SHP77 (cell line): ENCODE data around the gene DAPK3.
"Not testable (repeated sequence)": the region's sequence is repeated elsewhere in the genome, so short reads cannot be mapped to it uniquely, and the experiment has no call there.

Source experiments
- DNase-seq, 2 experiments: peaks; one replicate each; lab custom pipeline; 2025; lab: John Stamatoyannopoulos, UW

DAPK3 gene

DNA sequence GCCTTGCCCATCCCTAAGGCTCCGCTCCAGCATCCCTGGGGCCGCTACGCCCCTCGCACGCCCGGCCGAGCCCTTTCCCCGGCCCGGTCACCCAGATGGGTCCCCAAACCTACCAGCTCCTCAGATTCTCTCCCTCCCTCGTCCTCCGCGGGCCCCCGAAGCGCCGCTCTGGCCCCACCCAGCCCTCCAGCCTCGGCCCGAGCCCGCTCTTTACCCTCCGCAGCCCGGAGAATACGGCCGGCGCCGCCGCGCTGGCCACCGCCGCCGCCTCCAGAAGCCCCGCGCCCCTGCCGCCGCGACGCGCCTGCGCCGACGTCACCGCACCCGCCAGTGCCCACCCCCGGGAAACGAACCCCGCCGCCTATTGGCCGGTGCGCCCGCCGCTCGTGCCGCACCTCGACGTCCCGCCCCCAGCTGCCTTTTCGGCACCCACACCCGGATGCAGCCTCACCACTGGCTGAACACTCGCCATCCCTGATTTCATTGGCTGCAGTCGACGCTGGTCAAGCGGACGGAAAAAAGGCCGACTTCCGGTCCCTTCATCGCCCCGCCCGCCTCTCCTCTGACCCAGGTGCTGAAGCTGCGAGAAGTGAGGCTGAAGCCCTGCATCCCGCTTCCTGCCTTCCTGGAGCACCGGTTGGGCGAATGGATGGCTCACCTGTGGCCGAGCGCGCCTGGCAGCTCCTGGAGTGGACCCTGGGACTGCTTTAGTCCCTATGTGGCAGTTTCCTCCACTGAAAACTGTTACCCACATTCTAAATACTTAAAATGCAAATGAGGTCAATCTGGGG, at the start of gene DAPK3:
Gene DAPK3, minus strand, starts transcription at position 292 of the 791 bp plus-strand sequence. CDS start 1,364 bp downstream, outside the sequence.
- DNase-seq, result peak; percentile 97 to 98

DNA sequence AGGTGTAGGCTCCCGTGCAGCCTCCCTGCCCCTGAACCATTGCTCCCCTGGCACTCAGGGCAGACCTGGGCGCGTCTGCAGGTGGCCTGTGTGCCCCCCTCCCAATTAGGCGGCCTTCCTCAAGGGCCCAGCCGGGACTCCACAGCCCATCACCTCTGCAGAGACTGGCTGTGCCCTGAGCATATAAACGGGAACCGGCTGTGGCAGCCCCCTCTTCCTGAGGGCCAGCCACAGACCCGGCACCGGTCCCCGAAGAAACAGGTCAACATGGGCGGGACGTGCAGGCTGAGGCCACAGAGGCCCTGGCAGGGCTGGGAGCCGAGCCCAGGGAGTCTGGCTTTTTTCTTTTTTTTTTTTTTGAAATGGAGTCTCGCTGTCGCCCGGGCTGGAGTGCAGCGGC, 48.7 kb upstream of the DAPK3 start:
- DNase-seq, result no peak

DNA sequence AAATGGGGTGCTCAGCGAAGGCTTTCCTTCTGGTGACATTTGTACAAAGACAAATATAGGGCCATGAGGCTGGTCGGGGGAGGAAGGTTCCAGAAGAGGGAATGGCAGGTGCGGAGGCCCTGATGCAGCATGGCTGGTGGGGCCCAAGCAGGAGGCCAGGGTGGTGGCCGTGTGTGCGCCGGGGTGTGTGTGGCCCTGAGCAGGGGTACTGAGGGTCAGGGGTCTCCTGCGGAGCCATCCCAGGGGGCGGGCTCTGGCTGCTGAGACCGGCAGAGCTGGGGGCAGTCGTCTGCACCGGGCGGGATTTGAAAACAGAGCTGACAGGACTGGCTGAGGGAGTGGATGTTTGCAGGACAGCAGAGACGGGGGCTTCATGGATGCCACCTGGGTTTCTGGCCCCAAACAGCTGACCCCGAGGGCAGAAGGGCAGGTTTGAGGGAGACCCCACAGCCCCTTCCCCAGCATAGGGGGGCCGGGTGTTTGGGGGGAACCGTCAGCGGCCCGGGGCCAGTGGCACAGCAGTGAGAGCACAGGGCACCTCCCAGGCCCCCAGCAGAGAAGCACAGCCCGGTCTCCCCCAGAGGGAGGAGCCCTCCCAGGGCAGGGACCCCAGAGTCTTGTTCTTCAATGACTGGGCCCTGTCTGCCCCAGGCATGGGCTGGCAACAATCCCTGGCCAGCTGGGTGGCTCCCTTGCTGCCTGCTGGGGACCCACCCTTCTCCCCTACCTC, 48.0 kb upstream of the DAPK3 start:
- no peak for DNase-seq

DNA sequence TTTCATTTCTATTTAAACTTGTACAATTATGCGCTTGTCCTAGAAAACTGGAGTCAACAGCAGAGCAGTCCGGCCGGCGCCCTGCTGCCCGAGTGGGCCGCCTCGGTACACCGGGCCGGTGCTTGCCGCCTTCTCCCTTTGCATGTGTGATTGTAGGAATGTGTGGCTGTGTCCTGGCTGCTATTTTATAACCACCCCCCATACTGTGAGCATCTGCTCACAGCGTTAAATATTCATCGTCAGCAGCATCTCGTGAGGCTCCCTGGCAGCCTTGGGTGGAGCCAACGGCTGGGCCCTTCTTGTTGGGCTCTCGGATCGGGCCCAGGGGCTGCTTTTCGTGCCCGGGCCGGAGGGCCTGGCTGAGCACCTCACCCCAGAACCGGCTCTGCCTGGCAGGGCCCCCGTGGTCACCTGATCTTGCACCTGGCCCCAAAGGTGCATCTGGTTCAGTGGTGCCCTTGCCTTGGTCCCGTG, 47.3 kb upstream of the DAPK3 start:
- no peak for DNase-seq

DNA sequence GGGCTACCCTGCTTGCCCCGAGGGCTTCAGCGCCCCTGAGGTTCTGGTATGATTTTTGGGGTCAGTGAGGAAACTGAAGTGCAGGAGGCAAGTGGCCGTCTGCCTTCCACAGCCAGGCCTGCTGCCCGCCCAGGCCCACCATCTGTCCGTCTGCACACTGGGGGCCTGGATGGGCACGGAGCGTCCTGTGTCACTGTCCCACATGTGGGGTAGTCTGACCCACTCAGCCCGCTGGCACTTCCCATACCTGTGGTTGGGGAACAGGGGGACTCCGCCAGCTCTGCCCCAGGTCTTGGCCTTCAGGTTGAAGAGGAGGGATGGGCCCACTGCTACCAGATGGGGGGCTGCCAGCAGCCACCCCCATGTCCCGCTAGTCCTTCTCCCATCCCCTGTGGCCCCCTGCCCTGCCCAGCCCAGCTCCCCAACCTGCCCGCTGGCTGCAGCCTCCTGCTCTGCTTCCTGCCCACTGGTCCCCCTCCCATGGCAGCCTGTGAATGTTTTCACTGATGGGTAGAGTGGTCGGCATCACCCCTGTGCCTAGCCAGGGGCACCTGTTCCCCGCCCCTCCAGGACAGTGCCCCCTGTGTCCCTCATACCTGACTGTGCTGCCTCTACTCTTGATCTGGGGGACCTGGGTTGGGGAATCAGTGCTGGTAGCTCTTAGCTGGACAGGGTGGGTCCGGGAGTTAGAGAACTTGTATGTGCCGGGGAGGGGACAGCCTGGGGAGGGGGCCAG, 46.2 kb upstream of the DAPK3 start:
- DNase-seq, result no peak

- no peak for DNase-seq
These were observed 45.6 kb upstream of the DAPK3 start for GRCh38 chr19:4016486-4016885.

- DNase-seq, result no peak
These were observed 45.0 kb upstream of the DAPK3 start for GRCh38 chr19:4015705-4016402.

DNA sequence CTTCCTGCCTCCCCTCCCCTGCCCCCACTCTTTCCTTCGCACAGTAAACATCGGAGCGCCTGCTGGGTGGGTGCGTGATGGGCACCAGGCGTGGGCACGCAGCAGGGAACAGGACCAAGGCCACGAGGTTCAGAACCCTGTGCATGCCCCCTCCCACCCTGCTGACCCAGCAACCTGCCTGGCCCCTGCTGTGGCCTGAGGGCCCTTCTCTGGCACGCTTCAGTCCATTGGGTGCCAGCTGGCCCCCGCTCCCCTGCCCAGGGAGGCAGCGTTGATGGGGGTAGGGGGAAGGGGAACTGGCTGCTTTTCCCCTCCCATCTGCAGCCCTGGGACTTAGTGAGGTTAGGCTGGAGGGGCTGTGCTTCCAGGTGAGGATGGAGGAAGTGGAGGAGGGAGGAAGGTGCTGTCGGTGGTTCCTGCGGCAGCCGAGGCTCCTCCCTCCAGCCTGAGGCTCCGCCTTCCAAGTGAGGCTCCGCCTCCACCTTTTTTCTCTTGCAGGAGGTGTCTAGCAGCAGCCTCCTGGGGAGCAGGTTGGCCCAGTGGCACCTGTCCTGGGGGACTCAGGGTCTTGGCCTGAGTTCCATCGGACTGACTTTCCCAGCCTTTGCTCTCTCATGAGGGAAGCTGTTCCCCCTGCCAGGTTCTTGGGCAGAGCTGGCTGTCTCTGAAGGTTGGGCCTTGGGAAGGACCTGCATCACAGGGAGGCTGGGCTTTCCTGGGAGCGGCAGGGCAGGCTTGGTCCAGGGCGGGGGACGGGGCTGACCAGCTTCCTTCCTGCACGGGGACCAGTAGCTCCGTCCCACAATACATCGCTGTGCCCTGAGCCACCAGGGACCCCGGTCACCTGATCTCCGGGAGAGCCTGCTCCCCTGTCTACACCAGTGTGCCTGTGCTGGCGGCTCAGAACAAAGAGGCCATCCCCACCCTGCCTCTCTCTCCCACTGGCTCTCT, 43.9 kb upstream of the DAPK3 start:
- DNase-seq, result no peak

DNA sequence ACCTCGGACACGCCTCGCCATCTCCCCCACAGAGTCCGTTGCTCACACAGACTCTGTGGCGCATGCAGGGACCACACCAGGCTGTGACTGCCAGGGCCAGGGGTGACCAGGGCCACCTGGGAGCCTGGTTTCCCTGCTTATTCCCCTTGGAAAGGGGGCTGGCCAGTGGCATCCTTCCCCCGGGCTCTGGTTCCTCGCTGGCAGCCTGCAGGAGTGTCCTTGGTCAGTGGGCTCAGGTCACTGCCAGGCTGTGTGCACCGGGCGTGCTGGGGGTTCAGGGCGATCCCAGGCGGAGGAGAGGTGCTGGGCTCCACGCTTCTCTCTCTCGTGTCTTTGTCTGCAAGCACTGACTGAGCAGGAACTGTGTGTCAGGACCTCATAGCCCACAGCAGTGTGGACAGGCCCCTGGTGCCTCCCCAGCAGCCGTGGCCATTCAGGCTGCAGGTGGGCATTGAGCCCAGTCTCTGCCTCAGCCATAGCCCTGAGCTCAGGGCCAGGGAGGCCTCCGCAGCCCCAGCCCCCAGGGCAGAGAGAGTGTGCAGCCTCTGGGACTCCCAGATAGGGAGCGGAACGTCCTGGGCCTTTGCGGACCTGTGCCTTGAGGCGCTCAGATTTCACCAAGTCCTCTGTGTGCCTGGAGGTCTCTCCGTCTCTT, 43.1 kb upstream of the DAPK3 start:
- DNase-seq, result no peak

- no peak for DNase-seq
These were observed 42.2 kb upstream of the DAPK3 start for GRCh38 chr19:4012975-4013634.

GRCh38 chr19:4012092-4012974, 41.4 kb upstream of the DAPK3 start:
- peak; percentile 44 to 69 for DNase-seq

DNA sequence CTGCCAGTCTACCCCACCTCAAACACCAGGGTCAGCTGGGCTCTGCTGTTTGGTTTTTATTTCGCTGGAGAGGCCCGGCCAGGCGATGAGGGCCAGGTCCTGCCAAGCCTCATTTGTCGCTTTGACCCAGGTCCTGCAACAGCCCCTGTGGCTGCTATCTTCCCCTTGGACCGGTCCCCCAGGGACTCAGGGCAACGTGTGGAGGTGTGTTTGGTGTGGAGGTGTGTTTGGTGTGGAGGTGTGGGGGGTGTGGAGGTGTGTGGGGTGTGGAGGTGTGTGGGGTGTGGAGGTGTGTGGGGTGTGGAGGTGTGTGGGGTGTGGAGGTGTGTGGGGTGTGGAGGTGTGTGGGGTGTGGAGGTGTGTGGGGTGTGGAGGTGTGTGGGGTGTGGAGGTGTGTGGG, 40.5 kb upstream of the DAPK3 start:
- DNase-seq, result not testable (repeated sequence)

- no peak for DNase-seq
These were observed 39.9 kb upstream of the DAPK3 start for GRCh38 chr19:4010808-4011110.

- no peak for DNase-seq
These were observed 39.3 kb upstream of the DAPK3 start for GRCh38 chr19:4009990-4010807.

DNA sequence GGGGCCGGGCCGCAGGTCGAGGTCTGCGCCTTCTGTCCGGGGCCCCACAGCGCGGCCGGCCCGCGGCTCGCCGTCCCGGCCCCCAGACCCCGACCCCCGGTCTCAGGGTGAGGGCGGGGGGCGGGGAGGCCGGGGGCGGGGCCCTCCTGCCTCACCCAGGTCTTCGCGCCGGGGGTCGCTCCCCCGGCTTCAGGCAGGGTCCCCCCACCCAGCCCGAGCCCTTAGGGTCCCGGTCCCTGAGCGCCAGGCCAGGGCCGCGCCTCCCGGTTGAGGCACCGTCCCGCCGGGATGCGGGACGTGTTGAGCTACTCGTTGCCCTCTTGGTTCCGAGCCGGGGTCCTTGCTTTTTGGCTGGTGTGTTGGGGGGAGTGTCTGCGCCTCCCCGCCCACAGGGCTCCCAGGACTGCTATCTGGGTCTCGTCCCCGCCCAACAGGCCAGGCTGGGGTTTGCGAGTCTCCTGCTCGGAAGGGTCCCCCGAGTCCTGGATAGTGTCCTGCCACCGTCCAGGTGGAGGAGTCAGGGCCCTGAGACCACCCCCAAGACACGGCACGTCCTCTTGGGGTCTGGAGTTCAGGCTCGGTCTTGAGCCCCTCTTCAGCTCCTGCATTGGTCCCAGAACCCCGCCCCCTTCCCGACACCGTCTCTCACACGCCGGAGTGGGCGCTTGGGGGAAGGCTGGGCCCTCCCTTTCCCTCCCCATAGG, 37.1 kb upstream of the DAPK3 start:
- DNase-seq, result no peak

- peak; percentile 91 to 95 for DNase-seq
These were observed 36.3 kb upstream of the DAPK3 start, which contains the start of gene PIAS4 for GRCh38 chr19:4007021-4007835. PIAS4 (plus strand) TSS chr19:4007736; CDS start chr19:4007761, 25 bp downstream.
